Glutamatergic neuron (in vitro differentiated cells): ENCODE data around the gene AMER1. TPM values are rescaled to one million over a fixed set of nuclear protein-coding genes. Genes with fewer than 3 reads are reported as not detected.

Experiments used
- DNase-seq: peaks from one replicate; pipeline ENCODE4 v3.0.0; 2022
- H3K27ac Mint-ChIP-seq: one replicate; pipeline ENCODE4 v1.8.0; 2020; ENCODE audit warnings: mild to moderate bottlenecking, mixed read lengths, inconsistent platforms; ENCODE audit not compliant: unreplicated experiment
- H3K27me3 Mint-ChIP-seq: one replicate; pipeline ENCODE4 v1.8.0; 2020; ENCODE audit warnings: mild to moderate bottlenecking, moderate library complexity, mixed read lengths, inconsistent platforms; ENCODE audit not compliant: unreplicated experiment
- H3K36me3 Mint-ChIP-seq: one replicate; pipeline ENCODE4 v1.8.0; 2020; ENCODE audit warnings: mild to moderate bottlenecking, mixed read lengths, inconsistent platforms; ENCODE audit not compliant: unreplicated experiment
- H3K4me1 Mint-ChIP-seq: one replicate; pipeline ENCODE4 v1.8.0; 2020; ENCODE audit warnings: mild to moderate bottlenecking, low read depth, mixed read lengths, inconsistent platforms; ENCODE audit not compliant: unreplicated experiment
- H3K4me3 Mint-ChIP-seq: one replicate; pipeline ENCODE4 v1.8.0; 2020; ENCODE audit warnings: mild to moderate bottlenecking, mixed read lengths, inconsistent platforms; ENCODE audit not compliant: unreplicated experiment
- H3K9me3 Mint-ChIP-seq: one replicate; pipeline ENCODE4 v1.8.0; 2020; ENCODE audit warnings: mild to moderate bottlenecking, moderate library complexity, mixed read lengths, inconsistent platforms; ENCODE audit not compliant: unreplicated experiment
- CTCF ChIP-seq: fragments of 200-600 bp; sonication (generic); IDR thresholded peaks from one replicate; pipeline ENCODE4 v1.5.0; 2021; ENCODE audit not compliant: partially characterized antibody, unreplicated experiment
- total RNA-seq: library from RNA; stranded (reverse); fragmentation: NEBNext Ultra II Directional; extraction: Animal tissue kit (Norgen Biotek cat#: 25700); gene quantifications from one replicate; pipeline ENCODE4 v1.2.1, GENCODE V29; 2021; ENCODE audit not compliant: unreplicated experiment

The AMER1 gene
- total RNA-seq, 1 donor from 2014 or later: 11.3 TPM

- peak overlapping the region; percentile 87 for H3K4me3 Mint-ChIP-seq
- no peak overlapping the region for H3K27ac Mint-ChIP-seq
- H3K36me3 Mint-ChIP-seq: no peaks in the 10 kb centered on the region
- peaks cover 7% of the 10 kb centered on the region for H3K4me1 Mint-ChIP-seq
- H3K27me3 Mint-ChIP-seq: peaks cover 4% of the 10 kb centered on the region
- no peak for DNase-seq
- H3K9me3 Mint-ChIP-seq: peaks cover 5% of the 10 kb centered on the region
- TF ChIP-seq CTCF: no peak
These were observed 1.2 kb upstream of the AMER1 start for GRCh38 chrX:64206556-64207162.

GRCh38 chrX:64205735-64206501 is 410 bp upstream of the AMER1 start:
- Mint-ChIP-seq H3K27me3 (peaks cover 4% of the 10 kb centered on the region), H3K36me3 (no peaks in the 10 kb centered on the region), H3K4me3 (peak overlapping the region; percentile 87), H3K9me3 (peaks cover 5% of the 10 kb centered on the region), H3K4me1 (peaks cover 11% of the 10 kb centered on the region), H3K27ac (peak overlapping the region; percentile 79)
- peak; percentile 87 for DNase-seq
- TF ChIP-seq CTCF: peak; percentile 13

GRCh38 chrX:64204701-64205440 is 637 bp downstream of the AMER1 start:
- peaks cover 4% of the 10 kb centered on the region for H3K27me3 Mint-ChIP-seq
- peak overlapping the region; percentile 91 for H3K27ac Mint-ChIP-seq
- H3K9me3 Mint-ChIP-seq: peaks cover 5% of the 10 kb centered on the region
- peaks cover 11% of the 10 kb centered on the region for H3K4me1 Mint-ChIP-seq
- no peak for TF ChIP-seq CTCF
- no peaks in the 10 kb centered on the region for H3K36me3 Mint-ChIP-seq
- DNase-seq: peak; percentile 61
- H3K4me3 Mint-ChIP-seq: peak overlapping the region; percentile 88

- Mint-ChIP-seq H3K4me3 (peak overlapping the region; percentile 88), H3K27me3 (peaks cover 4% of the 10 kb centered on the region), H3K9me3 (peaks cover 5% of the 10 kb centered on the region), H3K27ac (peak overlapping the region; percentile 91), H3K36me3 (no peaks in the 10 kb centered on the region), H3K4me1 (peaks cover 11% of the 10 kb centered on the region)
- no peak for TF ChIP-seq CTCF
- peak; percentile 36 for DNase-seq
These were observed 1.3 kb downstream of the AMER1 start for GRCh38 chrX:64204252-64204651.
